Measurements from ENCODE around the gene SLC43A2.

GRCh38 chr17:1554751-1555540 is 73.7 kb downstream of the SLC43A2 start:
- no peak for TF ChIP-seq CTCF (IDR thresholded peaks at IDR 0.05)
- no peak for TF ChIP-seq POLR2A (IDR thresholded peaks at IDR 0.05; ENCODE audit: low read depth)
- TF ChIP-seq EP300 (IDR thresholded peaks at IDR 0.05): no peak
- TF ChIP-seq POLR2AphosphoS5 (IDR thresholded peaks at IDR 0.05): no peak

Measured in esophagus muscularis mucosa (tissue), 4 donors.